ENCODE results near the gene PF4V1.
"Not testable (repeated sequence)": the region's sequence is repeated elsewhere in the genome, so short reads cannot be mapped to it uniquely, and the experiment has no call there.

PF4V1 gene

GRCh38 chr4:73871511-73872310, 18.6 kb downstream of the PF4V1 start:
- DNase-seq = no peak

DNA sequence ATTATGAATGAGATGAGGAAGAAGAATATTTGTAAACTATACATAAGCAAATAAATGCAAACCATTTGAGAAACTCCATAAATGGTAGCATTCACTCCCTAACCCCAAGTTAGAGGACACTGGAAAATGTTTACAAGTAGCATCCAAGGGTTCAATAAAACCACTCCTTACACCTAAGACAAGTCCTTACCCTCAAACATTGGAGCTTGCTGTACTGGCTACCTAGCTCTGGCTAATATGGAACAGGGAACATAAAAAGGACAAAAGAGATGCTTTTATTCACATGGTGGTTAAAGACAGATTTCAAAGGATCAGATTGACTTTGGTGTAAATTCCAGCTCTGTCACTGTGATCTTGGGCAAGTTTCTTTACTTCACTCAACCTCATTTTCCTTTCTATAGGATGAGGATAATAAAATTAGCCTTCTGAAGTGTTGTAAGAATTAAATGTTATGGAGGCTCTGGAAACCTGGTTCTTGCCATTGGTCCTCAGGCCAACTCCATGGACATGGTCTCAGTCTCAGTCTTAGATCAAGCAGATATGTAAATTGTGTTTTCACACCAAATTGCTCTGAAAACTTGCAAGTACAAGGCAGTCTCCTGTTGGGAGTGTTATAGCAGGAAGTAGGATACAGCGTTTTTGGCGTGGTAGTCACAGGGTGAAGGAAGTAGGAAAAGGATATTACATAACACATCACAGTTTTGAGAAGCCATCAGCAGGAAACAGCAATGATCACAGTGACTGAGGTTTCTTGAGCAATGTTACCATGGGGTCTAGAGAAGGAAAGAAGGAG, 19.4 kb downstream of the PF4V1 start:
- peak; percentile 66 for DNase-seq

GRCh38 chr4:73874386-73874785, 21.3 kb downstream of the PF4V1 start:
- no peak for DNase-seq

DNA sequence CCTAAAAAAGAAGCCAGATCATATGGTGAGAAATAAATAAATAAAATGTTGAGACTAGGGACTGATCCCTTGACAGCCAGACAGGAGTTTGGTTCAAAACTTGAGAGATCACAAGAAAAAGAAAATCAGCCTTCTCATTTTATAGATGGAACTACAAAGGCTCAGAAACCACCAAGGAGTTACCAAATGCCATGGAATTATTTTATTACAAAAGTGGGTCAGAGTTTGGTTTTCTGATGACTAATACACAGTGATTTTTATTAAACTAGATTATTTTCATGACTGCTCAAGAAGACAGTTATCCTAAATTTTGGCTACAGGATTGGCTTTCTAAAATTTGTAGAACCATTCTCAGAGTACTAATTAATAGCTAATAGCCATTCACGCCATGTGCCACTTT, 22.3 kb downstream of the PF4V1 start:
- DNase-seq = no peak

GRCh38 chr4:73883306-73883705, 30.2 kb downstream of the PF4V1 start:
- peak; percentile 34 for DNase-seq

- DNase-seq = peak; percentile 34
These were observed 32.6 kb downstream of the PF4V1 start for GRCh38 chr4:73885574-73886267.

DNA sequence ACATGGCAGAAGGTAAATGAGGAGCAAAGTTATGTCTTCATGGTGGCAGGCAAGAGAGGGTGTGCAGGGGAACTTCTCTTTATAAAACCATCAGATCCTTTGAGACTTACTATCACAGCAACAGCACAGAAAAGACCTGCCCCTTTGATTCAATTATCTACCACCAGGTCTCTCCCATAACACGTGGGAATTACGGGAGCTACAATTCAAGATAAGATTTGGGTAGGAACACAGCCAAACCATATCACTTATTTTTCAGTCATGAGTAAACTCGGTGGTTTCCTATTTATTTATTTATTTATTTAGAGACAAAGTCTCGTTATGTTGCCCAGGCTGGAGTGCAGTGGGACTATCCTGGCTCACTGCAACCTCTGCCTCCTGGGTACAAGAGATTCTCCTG, 38.2 kb downstream of the PF4V1 start:
- no peak for DNase-seq

DNA sequence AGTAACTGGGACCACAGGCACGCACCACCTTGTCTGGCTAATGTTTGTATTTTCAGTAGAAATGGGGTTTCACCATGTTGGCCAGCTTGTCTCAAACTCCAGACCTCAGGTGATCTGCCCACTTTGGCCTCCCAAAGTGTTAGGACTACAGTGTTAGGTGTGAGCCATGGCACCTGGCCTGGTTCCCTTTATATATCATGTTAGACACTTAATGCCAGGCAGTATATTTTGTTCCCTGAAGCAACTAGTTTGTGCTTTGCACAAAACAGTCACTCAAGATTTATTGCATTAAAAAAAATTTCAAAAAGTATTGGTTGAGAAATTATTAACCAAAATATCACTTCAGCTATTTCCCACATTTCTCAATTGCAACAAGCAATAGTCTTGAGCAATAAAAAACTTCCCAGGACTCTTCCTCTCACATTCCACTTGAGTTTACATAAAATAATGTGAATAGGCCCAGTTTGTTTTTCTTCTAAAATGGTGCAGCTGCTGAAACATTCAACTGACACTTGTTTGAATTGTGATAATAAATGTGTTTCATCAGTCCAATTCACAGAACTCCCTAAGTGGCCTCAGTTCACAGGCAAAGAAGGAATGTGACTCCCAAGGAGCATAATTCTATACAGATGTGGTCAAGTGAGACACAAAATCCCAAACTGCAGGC, 38.8 kb downstream of the PF4V1 start:
- DNase-seq = no peak

DNA sequence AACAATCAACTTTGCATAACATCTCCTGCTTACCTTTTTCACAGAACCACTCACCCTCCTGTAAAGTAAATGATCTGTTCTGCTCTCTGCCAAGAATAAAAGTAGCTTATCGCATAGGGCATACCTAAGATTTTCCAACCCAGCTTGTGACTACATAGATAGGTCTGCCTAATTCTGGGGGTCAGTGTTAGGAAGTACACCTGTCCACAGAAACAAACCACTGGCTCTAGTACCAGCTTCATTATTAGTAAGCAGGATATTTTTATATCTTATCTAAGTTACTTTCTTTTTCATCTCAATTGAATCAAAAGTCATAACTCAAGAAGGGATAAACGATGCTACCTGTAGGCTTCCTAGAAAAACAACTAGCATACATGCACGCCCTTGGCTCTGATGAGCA, 39.9 kb downstream of the PF4V1 start:
- no peak for DNase-seq

- no peak for DNase-seq
These were observed 40.9 kb downstream of the PF4V1 start for GRCh38 chr4:73894001-73894400.

DNA sequence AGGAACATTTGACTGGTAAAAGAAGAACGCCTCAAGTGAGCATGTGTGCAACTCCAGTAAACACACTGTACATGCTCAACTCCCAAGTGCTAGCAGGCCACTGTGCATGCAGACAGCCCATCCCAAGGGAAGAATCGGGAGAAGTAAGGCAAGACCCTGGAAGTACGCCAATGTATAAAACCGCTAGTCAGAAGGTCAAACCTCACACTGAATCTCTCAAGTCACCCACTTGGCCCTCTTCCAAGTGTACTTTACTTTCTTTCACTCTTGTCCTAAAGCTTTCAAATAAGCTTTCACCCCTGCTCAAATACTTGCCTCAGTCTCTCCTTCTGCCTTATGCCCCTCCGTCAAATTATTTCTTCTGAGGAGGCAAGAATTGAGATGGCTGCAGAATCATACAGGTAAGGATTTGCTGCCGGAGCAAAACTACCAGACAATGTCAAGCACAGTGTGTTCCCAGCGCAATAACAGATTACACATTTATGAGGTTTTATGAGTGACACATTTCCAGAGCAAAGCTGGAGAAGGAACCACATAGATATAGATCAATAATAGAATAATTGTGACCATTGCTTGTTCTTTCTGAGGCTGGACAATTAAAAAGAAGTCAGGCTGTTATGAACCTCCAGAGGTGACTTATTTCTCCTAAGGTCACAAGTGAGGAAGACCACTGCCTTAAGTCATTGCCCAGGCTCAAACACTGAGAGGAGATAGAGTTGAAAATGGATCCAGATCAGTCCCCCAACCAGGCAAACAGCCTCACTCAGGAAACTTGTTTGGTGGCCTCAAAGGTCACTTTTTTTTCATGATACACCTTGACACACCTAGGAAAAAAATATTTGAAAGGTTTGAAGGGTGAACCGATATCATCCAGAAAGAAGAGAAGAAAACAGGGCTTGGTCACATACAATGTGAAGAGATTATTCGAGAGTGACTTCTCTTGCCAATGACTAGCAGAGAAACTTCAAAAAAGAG, 42.4 kb downstream of the PF4V1 start:
- peak; percentile 42 for DNase-seq

DNA sequence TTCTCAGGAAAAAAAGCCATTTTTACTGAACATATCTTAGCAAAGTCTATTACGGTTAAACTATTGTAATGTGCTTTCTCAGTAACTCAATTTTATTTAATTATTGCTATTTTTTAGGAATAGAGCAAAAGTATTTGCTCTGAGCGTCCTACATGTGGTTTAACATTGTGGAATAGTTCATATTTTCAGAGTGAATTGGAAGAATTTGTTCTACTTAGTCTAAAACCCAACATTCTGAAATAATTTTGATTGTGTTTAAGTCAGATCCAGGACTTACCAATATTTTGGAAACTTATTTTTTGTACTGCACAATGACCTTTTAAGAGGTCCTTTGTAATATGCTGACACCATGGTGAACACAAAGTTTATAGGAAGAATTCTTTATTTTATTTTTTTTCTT, 43.3 kb downstream of the PF4V1 start:
- no peak for DNase-seq

GRCh38 chr4:73897380-73898136, 44.5 kb downstream of the PF4V1 start:
- DNase-seq = no peak

DNA sequence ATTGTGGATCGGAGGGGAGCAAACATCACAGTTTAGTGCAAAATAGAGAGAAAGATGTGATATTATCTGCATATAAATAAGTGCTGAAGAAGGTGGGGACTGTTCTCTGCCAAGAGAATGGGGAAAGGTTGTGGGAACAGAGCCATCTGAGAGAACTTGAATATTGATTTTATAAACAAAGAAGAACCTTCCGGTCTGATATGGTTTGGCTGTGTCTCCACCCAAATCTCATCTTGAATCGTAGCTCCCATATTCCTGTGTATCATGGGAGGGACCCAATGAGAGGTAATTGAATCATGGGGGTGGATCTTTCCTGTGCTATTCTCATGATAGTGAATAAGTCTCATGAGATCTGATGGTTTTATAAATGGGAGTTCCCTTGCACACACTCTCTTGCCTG, 46.2 kb downstream of the PF4V1 start:
- DNase-seq = not testable (repeated sequence)

DNA sequence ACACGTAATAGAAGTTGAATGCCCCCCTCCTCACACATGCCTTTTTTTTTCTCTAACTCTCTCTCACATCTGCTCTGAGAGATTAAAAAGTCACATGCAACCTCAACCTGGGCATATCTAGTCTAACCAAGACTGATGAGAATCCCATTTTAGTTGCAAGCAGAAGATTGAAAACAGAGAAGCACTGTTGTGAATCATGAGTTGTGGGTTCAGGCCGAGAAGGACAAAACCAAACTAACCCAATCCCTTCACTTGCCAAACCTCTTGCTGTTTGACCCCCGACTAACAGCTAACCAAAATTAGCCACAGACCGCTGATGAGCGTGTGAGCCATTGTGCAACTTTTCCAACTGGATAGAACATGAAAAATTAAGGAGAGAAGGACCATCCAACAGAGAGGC, 47.9 kb downstream of the PF4V1 start:
- DNase-seq = peak; percentile 18

DNA sequence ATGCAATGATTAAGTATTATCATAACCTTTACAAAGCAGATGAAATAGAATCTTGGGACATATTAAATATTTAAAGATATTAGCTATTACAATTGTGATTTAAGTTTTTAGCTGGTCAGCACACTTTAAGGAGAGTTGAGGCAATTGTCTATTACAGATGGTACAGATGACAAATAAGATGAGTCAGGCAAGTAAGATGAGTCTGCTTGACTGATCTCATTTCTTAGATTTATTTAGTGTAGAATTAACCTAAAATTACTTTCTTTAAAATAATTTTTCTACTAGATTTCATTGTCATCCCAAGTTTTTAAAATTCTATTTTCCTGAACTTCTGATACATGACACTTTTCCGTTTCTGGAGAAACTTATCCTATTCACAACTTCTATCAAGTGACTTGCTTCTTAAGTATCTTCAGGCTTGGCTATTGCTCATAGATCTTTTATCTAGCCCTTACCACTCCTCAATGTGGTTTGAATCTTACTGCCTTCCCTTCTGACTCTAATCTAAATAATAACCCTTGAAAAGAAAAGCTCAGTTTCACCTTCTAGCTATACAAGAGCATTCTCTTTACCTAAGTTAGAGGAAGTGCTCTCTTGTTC, 49.0 kb downstream of the PF4V1 start:
- DNase-seq = peak; percentile 49

GRCh38 chr4:73902817-73903547, 49.9 kb downstream of the PF4V1 start:
- peak; percentile 18 for DNase-seq

Measured in hematopoietic multipotent progenitor cell treated with erythropoietin and hydrocortisone succinate and interleukin-3 and kit ligand, for 4 days (in vitro differentiated cells).